K562 (cell line): Measurements from ENCODE around the gene SAMD14. TPM values are rescaled to one million over a fixed set of nuclear protein-coding genes. Genes with fewer than 3 reads are reported as not detected.
A peak's percentile ranks its signal among the peaks of the same experiment; 100 is the strongest.

ENCODE experiments used
- ARID1B ChIP-seq: fragments of 450-650 bp; IDR thresholded peaks from 2 replicates; pipeline ENCODE4 v1.6.1; 2016; ENCODE audit warnings: antibody characterized with exemption, mild to moderate bottlenecking, inconsistent platforms
- ATF2 ChIP-seq: sonication (generic); formaldehyde crosslinking; IDR thresholded peaks from 2 replicates; pipeline ENCODE4 v1.8.1; 2022; ENCODE audit warnings: missing genetic modification reagents
- BCLAF1 ChIP-seq, 2 experiments: fragments of 450-650 bp in 1 of 2; IDR thresholded peaks; 2 replicates each; pipeline ENCODE4 v1.6.1; 2011 to 2017; ENCODE audit warnings: low read depth in 2 of 2, antibody characterized with exemption in 1 of 2, borderline replicate concordance in 1 of 2, low read length in 1 of 2, mild to moderate bottlenecking in 1 of 2, mixed read lengths in 1 of 2; ENCODE audit not compliant: control insufficient read depth in 1 of 2
- CREB3L1 ChIP-seq: fragments of 450-650 bp; IDR thresholded peaks from 2 replicates; pipeline ENCODE4 v1.6.1; 2014; ENCODE audit warnings: low read depth, mild to moderate bottlenecking, moderate library complexity, borderline replicate concordance
- HDAC1 ChIP-seq, 2 experiments: fragments of 450-650 bp; IDR thresholded peaks; 2 replicates each; pipeline ENCODE4 v1.6.1; 2016 to 2017; ENCODE audit warnings: inconsistent platforms in 1 of 2, mild to moderate bottlenecking in 1 of 2, moderate library complexity in 1 of 2
- HMG20B ChIP-seq: fragments of 250-450 bp; sonication (Bioruptor Pico); IDR thresholded peaks from 2 replicates; pipeline ENCODE4 v1.5.0; 2021; ENCODE audit warnings: mild to moderate bottlenecking
- ILK ChIP-seq: fragments of 450-650 bp; IDR thresholded peaks from 2 replicates; pipeline ENCODE4 v1.6.1; 2016; ENCODE audit warnings: missing genetic modification characterization, low read depth, mild to moderate bottlenecking, missing compliant biosample characterization, moderate library complexity, borderline replicate concordance
- JUND ChIP-seq, 2 experiments: IDR thresholded peaks; 2 replicates in 1 of 2; 3 replicates in 1 of 2; pipeline ENCODE4 v1.6.1; 2011; ENCODE audit warnings: borderline replicate concordance in 2 of 2, low read depth in 2 of 2, low read length in 2 of 2, improper control_type of control experiment in 1 of 2, missing biosample characterization in 1 of 2, missing genetic modification characterization in 1 of 2, missing genetic modification reagents in 1 of 2
- KLF16 ChIP-seq: IDR thresholded peaks from 2 replicates; pipeline ENCODE4 v1.6.1; 2016; ENCODE audit warnings: antibody characterized with exemption
- MEIS2 ChIP-seq: fragments of 450-650 bp; IDR thresholded peaks from 2 replicates; pipeline ENCODE4 v1.6.1; 2014; ENCODE audit warnings: mild to moderate bottlenecking; ENCODE audit not compliant: partially characterized antibody
- NEUROD1 ChIP-seq: fragments of 150-350 bp; IDR thresholded peaks from 2 replicates; pipeline ENCODE4 v1.6.1; 2014; ENCODE audit warnings: borderline replicate concordance, low read length, low read depth; ENCODE audit not compliant: partially characterized antibody
- THRB ChIP-seq: fragments of 450-650 bp; formaldehyde crosslinking; conservative IDR thresholded peaks from 2 replicates; pipeline ENCODE4 v1.4.0; 2022; ENCODE audit warnings: mild to moderate bottlenecking, missing genetic modification characterization
- XRCC4 ChIP-seq: IDR thresholded peaks from one replicate; pipeline ENCODE4 v1.6.1; 2011; ENCODE audit not compliant: insufficient read depth, insufficient read length; ENCODE audit errors: extremely low read depth
- ZHX1 ChIP-seq: fragments of 150-350 bp; conservative IDR thresholded peaks from 2 replicates; pipeline ENCODE4 v1.6.1; 2014; ENCODE audit warnings: low read length
- ZNF3 ChIP-seq: fragments of 250-450 bp; sonication (Bioruptor Pico); IDR thresholded peaks from 2 replicates; pipeline ENCODE4 v1.5.0; 2021; ENCODE audit warnings: mild to moderate bottlenecking, moderate library complexity
- ZNF561 ChIP-seq: fragments of 450-650 bp; formaldehyde crosslinking; conservative IDR thresholded peaks from 2 replicates; pipeline ENCODE4 v1.4.0; 2020; ENCODE audit warnings: mild to moderate bottlenecking, moderate library complexity
- polyA plus RNA-seq, 8 experiments: library from polyadenylated mRNA; depleted of rRNA in 4 of 8; stranded (reverse) in 5 of 8; unstranded in 3 of 8; fragments of >200 nt; fragmentation: Nextera tagmentation in 2 of 8; fragmentation: Illumina TruSeq in 1 of 8; extraction: Ambion mirVana in 2 of 8; extraction: Trizol in 1 of 8; gene quantifications; 2 replicates each; pipeline versions ENCODE4 v1.2.1 to v1.2.3, GENCODE V29; 2011 to 2014; ENCODE audit warnings: inconsistent platforms in 1 of 8, missing spikeins in 1 of 8
- total RNA-seq, 7 experiments: library from RNA; depleted of rRNA in 6 of 7; stranded (reverse); fragments of >200 nt in 6 of 7; fragmentation: Illumina TruSeq in 2 of 7; extraction: Trizol in 2 of 7; gene quantifications; 2 replicates each; pipeline versions ENCODE4 v1.2.1 to v1.2.3, GENCODE V29; 2011 to 2021; ENCODE audit warnings: low replicate concordance in 1 of 7

The SAMD14 gene
- total and polyA plus RNA-seq, 9 of the 15 experiments (the other 6 are each of a cell fraction or from before 2014, with no cell fraction given): 0.04 to 0.07 TPM; not detected in 7

GRCh38 chr17:50108556-50108955 is 21.4 kb downstream of the SAMD14 start (continued):
- TF ChIP-seq BCLAF1 (IDR thresholded peaks at IDR 0.05; ENCODE audit: borderline replicate concordance in 1 of 2, control insufficient read depth in 1 of 2, low read depth in 2 of 2, low read length in 1 of 2): no peak
- no peak for TF ChIP-seq CREB3L1
- TF ChIP-seq HMG20B (CRISPR knock-in tag): no peak
- no peak for TF ChIP-seq THRB (CRISPR knock-in tag)
- TF ChIP-seq JUND (IDR thresholded peaks at IDR 0.05; ENCODE audit: borderline replicate concordance, low read depth, low read length): no peak
- no peak for TF ChIP-seq JUND (tag; IDR thresholded peaks at IDR 0.05; ENCODE audit: borderline replicate concordance, low read depth, low read length)
- TF ChIP-seq ZNF561 (CRISPR knock-in tag): no peak
- no peak for TF ChIP-seq ATF2 (CRISPR knock-in tag)
- no peak for TF ChIP-seq KLF16
- TF ChIP-seq ZNF3 (CRISPR knock-in tag): no peak
- TF ChIP-seq MEIS2: peak; percentile 45
- TF ChIP-seq ARID1B: peak; percentile 59
- no peak for TF ChIP-seq XRCC4
- TF ChIP-seq HDAC1 (IDR thresholded peaks at IDR 0.05): 0 out of 4 replicates have a peak, but pooled peaks of 1 of the 2 experiments have one; percentile 38
- TF ChIP-seq ZHX1: no peak
- no peak for TF ChIP-seq NEUROD1
- TF ChIP-seq ILK (tag): no peak
